ENCODE measurements around the gene COL4A2. TPM values are rescaled to one million over a fixed set of nuclear protein-coding genes. Genes with fewer than 3 reads are reported as not detected.

COL4A2 gene
- total and polyA plus RNA-seq, 4 donors, result 8.0 to 45.2 (median 40.3) TPM

DNA sequence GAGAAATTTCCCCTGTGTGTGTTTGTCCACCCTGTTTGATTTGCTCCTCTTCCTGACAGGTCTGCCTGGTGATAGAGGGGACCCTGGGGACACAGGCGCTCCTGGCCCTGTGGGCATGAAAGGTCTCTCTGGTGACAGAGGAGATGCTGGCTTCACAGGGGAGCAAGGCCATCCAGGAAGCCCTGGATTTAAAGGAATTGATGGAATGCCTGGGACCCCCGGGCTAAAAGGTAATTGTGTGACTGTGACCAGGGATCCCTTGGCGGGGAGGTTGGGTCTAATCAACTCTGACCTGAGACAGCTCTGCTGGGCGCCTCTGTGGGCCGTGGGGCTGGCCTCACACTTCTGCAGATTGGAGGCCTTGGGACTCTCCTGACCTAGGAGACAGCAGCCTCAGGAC, 173.1 kb downstream of the COL4A2 start:
- no peak for TF ChIP-seq HNF4G (IDR thresholded peaks at IDR 0.05)
- no peak for TF ChIP-seq FOXA1 (IDR thresholded peaks at IDR 0.05)
- no peak for TF ChIP-seq RAD21 (IDR thresholded peaks at IDR 0.05)
- no peak for TF ChIP-seq YY1 (IDR thresholded peaks at IDR 0.05)
- TF ChIP-seq SP1 (IDR thresholded peaks at IDR 0.05), result no peak
- TF ChIP-seq, protein P1, sequence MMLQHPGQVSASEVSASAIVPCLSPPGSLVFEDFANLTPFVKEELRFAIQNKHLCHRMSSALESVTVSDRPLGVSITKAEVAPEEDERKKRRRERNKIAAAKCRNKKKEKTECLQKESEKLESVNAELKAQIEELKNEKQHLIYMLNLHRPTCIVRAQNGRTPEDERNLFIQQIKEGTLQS (IDR thresholded peaks at IDR 0.05), result no peak
- TF ChIP-seq, protein P2, sequence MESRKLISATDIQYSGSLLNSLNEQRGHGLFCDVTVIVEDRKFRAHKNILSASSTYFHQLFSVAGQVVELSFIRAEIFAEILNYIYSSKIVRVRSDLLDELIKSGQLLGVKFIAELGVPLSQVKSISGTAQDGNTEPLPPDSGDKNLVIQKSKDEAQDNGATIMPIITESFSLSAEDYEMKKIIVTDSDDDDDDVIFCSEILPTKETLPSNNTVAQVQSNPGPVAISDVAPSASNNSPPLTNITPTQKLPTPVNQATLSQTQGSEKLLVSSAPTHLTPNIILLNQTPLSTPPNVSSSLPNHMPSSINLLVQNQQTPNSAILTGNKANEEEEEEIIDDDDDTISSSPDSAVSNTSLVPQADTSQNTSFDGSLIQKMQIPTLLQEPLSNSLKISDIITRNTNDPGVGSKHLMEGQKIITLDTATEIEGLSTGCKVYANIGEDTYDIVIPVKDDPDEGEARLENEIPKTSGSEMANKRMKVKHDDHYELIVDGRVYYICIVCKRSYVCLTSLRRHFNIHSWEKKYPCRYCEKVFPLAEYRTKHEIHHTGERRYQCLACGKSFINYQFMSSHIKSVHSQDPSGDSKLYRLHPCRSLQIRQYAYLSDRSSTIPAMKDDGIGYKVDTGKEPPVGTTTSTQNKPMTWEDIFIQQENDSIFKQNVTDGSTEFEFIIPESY (IDR thresholded peaks at IDR 0.05), result no peak
- TF ChIP-seq JUND (IDR thresholded peaks at IDR 0.05), result no peak
- TF ChIP-seq HNF4A (conservative IDR thresholded peaks at IDR 0.05), result no peak
- TF ChIP-seq TAF1 (conservative IDR thresholded peaks at IDR 0.05), result no peak
- no peak for TF ChIP-seq EGR1 (IDR thresholded peaks at IDR 0.05; ENCODE audit: low read depth in 2 of 2)
- TF ChIP-seq, protein P3, sequence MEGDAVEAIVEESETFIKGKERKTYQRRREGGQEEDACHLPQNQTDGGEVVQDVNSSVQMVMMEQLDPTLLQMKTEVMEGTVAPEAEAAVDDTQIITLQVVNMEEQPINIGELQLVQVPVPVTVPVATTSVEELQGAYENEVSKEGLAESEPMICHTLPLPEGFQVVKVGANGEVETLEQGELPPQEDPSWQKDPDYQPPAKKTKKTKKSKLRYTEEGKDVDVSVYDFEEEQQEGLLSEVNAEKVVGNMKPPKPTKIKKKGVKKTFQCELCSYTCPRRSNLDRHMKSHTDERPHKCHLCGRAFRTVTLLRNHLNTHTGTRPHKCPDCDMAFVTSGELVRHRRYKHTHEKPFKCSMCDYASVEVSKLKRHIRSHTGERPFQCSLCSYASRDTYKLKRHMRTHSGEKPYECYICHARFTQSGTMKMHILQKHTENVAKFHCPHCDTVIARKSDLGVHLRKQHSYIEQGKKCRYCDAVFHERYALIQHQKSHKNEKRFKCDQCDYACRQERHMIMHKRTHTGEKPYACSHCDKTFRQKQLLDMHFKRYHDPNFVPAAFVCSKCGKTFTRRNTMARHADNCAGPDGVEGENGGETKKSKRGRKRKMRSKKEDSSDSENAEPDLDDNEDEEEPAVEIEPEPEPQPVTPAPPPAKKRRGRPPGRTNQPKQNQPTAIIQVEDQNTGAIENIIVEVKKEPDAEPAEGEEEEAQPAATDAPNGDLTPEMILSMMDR (IDR thresholded peaks at IDR 0.05; ENCODE audit: low read depth, low read length, missing input control), result no peak
- DNase-seq (ENCODE audit: low spot score), result no peak
- Histone ChIP-seq H3K9ac (ENCODE audit: low read depth in 1 of 2, low read length in 2 of 2) (no peak overlapping the region), H3K4me1 (ENCODE audit: control insufficient read depth in 4 of 4, insufficient read depth in 4 of 4, low read length in 3 of 4) (no peaks in the 10 kb centered on the region), H3K36me3 (ENCODE audit: control insufficient read depth in 4 of 4, insufficient read depth in 3 of 4, low read depth in 1 of 4, low read length in 3 of 4) (no peaks in the 10 kb centered on the region), H3K27ac (ENCODE audit: low read depth in 1 of 2, low read length in 2 of 2) (no peak overlapping the region), H3K27me3 (ENCODE audit: control insufficient read depth in 4 of 4, insufficient read depth in 4 of 4, low read length in 3 of 4) (no peaks in the 10 kb centered on the region), H3K4me3 (ENCODE audit: low read depth in 1 of 3, low read length in 3 of 3) (no peak overlapping the region), H3K9me3 (ENCODE audit: control insufficient read depth in 4 of 4, low read length in 3 of 4) (no peaks in the 10 kb centered on the region)
- 74% methylated on average over 5 of the region's 5 CpGs for WGBS

GRCh38 chr13:110483386-110483968, 176.4 kb downstream of the COL4A2 start:
- no peaks in the 10 kb centered on the region for H3K27me3 ChIP-seq (ENCODE audit: control insufficient read depth in 4 of 4, insufficient read depth in 4 of 4, low read length in 3 of 4)
- H3K36me3 ChIP-seq (ENCODE audit: control insufficient read depth in 4 of 4, insufficient read depth in 3 of 4, low read depth in 1 of 4, low read length in 3 of 4), result peaks cover 0 to under 1% (median 0%) of the 10 kb centered on the region in 4 donors
- H3K27ac ChIP-seq (ENCODE audit: low read depth in 1 of 2, low read length in 2 of 2), result no peak overlapping the region
- H3K9ac ChIP-seq (ENCODE audit: low read depth in 1 of 2, low read length in 2 of 2), result no peak overlapping the region
- H3K4me1 ChIP-seq (ENCODE audit: control insufficient read depth in 4 of 4, insufficient read depth in 4 of 4, low read length in 3 of 4), result no peaks in the 10 kb centered on the region
- no peak for TF ChIP-seq SP1 (IDR thresholded peaks at IDR 0.05)
- H3K4me3 ChIP-seq (ENCODE audit: low read depth in 1 of 3, low read length in 3 of 3), result no peak overlapping the region
- H3K9me3 ChIP-seq (ENCODE audit: control insufficient read depth in 4 of 4, low read length in 3 of 4), result no peaks in the 10 kb centered on the region
- 93% methylated on average over 13 of the region's 13 CpGs for WGBS
- DNase-seq (ENCODE audit: low spot score), result no peak

GRCh38 chr13:110484290-110485048, 177.4 kb downstream of the COL4A2 start:
- Histone ChIP-seq H3K4me3 (ENCODE audit: low read depth in 1 of 3, low read length in 3 of 3) (no peak overlapping the region), H3K4me1 (ENCODE audit: control insufficient read depth in 4 of 4, insufficient read depth in 4 of 4, low read length in 3 of 4) (no peaks in the 10 kb centered on the region), H3K9ac (ENCODE audit: low read depth in 1 of 2, low read length in 2 of 2) (no peak overlapping the region), H3K36me3 (ENCODE audit: control insufficient read depth in 4 of 4, insufficient read depth in 3 of 4, low read depth in 1 of 4, low read length in 3 of 4) (peaks cover 0 to 2% (median 0%) of the 10 kb centered on the region in 4 donors), H3K27ac (ENCODE audit: low read depth in 1 of 2, low read length in 2 of 2) (no peak overlapping the region), H3K9me3 (ENCODE audit: control insufficient read depth in 4 of 4, low read length in 3 of 4) (no peaks in the 10 kb centered on the region), H3K27me3 (ENCODE audit: control insufficient read depth in 4 of 4, insufficient read depth in 4 of 4, low read length in 3 of 4) (no peaks in the 10 kb centered on the region)
- TF ChIP-seq NR2F2 (IDR thresholded peaks at IDR 0.05) (no peak), JUND (IDR thresholded peaks at IDR 0.05) (no peak), SP1 (IDR thresholded peaks at IDR 0.05) (no peak), FOXA2 (IDR thresholded peaks at IDR 0.05) (no peak), GABPA (IDR thresholded peaks at IDR 0.05 in 1 of 2, conservative IDR thresholded peaks at IDR 0.05 in 1 of 2) (no peak), TAF1 (conservative IDR thresholded peaks at IDR 0.05) (no peak), MAX (IDR thresholded peaks at IDR 0.05) (no peak), RXRA (IDR thresholded peaks at IDR 0.05) (no peak), RAD21 (IDR thresholded peaks at IDR 0.05) (no peak)
- TF ChIP-seq, protein P4, sequence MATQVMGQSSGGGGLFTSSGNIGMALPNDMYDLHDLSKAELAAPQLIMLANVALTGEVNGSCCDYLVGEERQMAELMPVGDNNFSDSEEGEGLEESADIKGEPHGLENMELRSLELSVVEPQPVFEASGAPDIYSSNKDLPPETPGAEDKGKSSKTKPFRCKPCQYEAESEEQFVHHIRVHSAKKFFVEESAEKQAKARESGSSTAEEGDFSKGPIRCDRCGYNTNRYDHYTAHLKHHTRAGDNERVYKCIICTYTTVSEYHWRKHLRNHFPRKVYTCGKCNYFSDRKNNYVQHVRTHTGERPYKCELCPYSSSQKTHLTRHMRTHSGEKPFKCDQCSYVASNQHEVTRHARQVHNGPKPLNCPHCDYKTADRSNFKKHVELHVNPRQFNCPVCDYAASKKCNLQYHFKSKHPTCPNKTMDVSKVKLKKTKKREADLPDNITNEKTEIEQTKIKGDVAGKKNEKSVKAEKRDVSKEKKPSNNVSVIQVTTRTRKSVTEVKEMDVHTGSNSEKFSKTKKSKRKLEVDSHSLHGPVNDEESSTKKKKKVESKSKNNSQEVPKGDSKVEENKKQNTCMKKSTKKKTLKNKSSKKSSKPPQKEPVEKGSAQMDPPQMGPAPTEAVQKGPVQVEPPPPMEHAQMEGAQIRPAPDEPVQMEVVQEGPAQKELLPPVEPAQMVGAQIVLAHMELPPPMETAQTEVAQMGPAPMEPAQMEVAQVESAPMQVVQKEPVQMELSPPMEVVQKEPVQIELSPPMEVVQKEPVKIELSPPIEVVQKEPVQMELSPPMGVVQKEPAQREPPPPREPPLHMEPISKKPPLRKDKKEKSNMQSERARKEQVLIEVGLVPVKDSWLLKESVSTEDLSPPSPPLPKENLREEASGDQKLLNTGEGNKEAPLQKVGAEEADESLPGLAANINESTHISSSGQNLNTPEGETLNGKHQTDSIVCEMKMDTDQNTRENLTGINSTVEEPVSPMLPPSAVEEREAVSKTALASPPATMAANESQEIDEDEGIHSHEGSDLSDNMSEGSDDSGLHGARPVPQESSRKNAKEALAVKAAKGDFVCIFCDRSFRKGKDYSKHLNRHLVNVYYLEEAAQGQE (IDR thresholded peaks at IDR 0.05), result no peak
- WGBS, result 92% methylated on average over 18 of the region's 18 CpGs
- no peak for DNase-seq (ENCODE audit: low spot score)

Data from liver (tissue), 9 donors.